ENCODE measurements around the gene LTA4H. TPM values are rescaled to one million over a fixed set of nuclear protein-coding genes. Genes with fewer than 3 reads are reported as not detected.
"Not testable (repeated sequence)": the region's sequence is repeated elsewhere in the genome, so short reads cannot be mapped to it uniquely, and the experiment has no call there.

LTA4H gene
- total RNA-seq, 1 donor from 2014 or later: 57.8 TPM

DNA sequence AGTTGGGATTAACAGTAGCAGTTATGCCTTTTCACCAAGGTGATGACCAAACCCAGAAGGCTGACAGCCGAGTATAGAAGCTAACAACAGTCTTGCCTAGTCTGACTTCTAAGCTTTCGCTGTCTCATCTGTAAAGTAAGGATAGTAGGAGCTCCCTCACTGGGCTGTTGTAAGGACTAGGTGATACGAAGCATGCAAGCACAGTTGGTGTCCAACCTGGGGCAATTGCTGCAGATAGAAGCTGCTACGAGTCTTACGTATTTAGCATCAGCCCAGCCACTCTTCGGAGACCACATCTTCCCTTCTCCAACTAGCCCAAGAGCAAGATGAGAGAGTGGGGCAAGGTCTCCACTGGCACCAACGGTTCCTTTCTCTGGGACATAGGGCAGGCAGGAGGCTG lies 45.3 kb downstream of the LTA4H start:
- DNase-seq (ENCODE audit: low spot score): no peak

GRCh38 chr12:95989504-95990123 lies 45.8 kb downstream of the LTA4H start:
- no peak for DNase-seq (ENCODE audit: low spot score)

- DNase-seq (ENCODE audit: low spot score): no peak
These were observed 46.7 kb downstream of the LTA4H start for GRCh38 chr12:95988506-95989275.

- no peak for DNase-seq (ENCODE audit: low spot score)
These were observed 48.5 kb downstream of the LTA4H start for GRCh38 chr12:95986635-95987570.

- DNase-seq (ENCODE audit: low spot score): no peak
These were observed 50.7 kb downstream of the LTA4H start for GRCh38 chr12:95984682-95985081.

GRCh38 chr12:95982602-95983001 lies 52.8 kb downstream of the LTA4H start:
- no peak for DNase-seq (ENCODE audit: low spot score)

DNA sequence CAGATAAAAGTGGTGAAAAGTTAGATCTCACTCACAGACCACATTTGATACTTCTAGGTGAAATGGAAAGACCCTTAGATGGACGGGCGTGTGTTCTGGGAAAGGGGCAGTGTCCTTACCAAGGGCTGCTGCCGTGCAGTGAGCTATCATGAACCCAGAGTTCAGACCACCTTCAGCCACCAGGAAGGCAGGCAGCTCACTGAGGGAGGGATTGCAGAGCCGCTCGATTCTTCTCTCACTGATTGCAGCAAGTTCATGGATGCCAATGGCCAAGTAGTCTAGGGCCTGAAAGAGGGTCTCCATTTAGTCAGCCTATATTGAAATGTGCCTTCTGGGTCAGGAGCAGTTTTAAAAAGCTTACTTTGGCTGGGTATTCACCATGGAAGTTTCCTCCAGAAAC lies 55.0 kb downstream of the LTA4H start:
- no peak for DNase-seq (ENCODE audit: low spot score)

- DNase-seq (ENCODE audit: low spot score): no peak
These were observed 56.6 kb downstream of the LTA4H start for GRCh38 chr12:95978774-95979173.

DNA sequence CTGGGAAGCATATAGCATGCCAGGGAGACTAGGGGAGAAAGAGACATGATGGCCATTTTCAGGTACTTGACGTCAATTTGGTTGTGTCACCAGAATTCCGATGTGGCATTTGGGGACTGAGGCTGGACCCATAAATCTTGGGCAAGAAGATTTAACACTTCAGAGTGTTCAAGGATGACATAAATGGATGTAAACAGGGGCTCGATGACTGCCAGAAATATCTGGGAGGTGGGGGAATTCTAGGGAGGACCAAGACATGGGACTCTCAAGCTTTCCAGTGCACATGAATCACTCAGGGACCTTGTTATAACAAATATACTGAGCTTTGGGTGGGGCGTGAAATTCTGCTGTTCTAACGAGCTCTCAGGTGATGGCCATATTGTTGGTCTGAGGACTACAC lies 57.0 kb downstream of the LTA4H start:
- DNase-seq (ENCODE audit: low spot score): no peak

- DNase-seq (ENCODE audit: low spot score): no peak
These were observed 57.6 kb downstream of the LTA4H start for GRCh38 chr12:95977764-95978305.

- no peak for DNase-seq (ENCODE audit: low spot score)
These were observed 59.0 kb downstream of the LTA4H start for GRCh38 chr12:95976416-95976832.

DNA sequence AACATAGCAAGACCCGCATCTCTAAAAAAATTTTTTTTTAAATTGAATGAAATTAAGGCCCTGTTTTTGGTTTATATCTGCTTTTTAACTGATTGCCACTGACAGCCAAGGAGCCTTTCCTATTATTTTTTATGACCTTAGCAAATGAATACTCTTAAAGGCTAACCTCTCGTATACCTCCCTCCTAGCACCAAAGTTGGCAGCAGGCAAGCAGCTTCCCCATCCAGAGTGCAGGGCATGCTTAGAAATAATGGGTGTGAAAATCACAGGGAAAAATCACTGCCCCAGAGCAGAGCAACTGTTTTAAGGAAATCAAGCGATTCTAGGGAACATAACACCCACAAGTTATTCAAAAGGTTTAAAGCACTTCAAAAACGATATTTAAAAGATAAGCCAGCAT lies 59.9 kb downstream of the LTA4H start:
- DNase-seq (ENCODE audit: low spot score): no peak

- DNase-seq (ENCODE audit: low spot score): no peak
These were observed 61.0 kb downstream of the LTA4H start for GRCh38 chr12:95974358-95974757.

GRCh38 chr12:95972832-95973456 lies 62.4 kb downstream of the LTA4H start:
- DNase-seq (ENCODE audit: low spot score): peak; percentile 20

GRCh38 chr12:95970905-95971304 lies 64.5 kb downstream of the LTA4H start:
- peak; percentile 24 for DNase-seq (ENCODE audit: low spot score)

- not testable (repeated sequence) for DNase-seq (ENCODE audit: low spot score)
These were observed 66.3 kb downstream of the LTA4H start for GRCh38 chr12:95969116-95969515.

GRCh38 chr12:95967301-95967700 lies 68.1 kb downstream of the LTA4H start:
- DNase-seq (ENCODE audit: low spot score): no peak

- no peak for DNase-seq (ENCODE audit: low spot score)
These were observed 69.0 kb downstream of the LTA4H start for GRCh38 chr12:95966287-95966870.

- no peak for DNase-seq (ENCODE audit: low spot score)
These were observed 72.3 kb downstream of the LTA4H start for GRCh38 chr12:95963096-95963495.

DNA sequence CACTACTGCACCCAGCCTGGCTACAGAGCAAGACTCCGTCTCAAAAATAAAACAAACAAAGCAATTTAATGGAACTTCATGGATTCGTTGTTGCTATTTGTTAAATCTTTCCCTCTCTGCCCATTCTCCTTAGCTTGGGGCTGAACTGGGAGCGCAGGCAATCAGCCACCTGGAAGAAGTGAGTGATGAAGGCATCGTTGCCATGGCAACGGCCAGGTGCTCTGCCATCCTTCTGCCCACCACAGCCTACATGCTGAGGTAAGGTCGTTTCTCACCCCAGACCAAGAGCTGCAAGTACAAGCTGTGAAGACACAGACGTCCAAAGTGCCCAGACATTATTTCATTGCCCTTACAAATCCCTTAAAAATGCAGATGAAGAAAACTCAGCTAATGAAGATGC lies 73.2 kb downstream of the LTA4H start:
- no peak for DNase-seq (ENCODE audit: low spot score)

DNA sequence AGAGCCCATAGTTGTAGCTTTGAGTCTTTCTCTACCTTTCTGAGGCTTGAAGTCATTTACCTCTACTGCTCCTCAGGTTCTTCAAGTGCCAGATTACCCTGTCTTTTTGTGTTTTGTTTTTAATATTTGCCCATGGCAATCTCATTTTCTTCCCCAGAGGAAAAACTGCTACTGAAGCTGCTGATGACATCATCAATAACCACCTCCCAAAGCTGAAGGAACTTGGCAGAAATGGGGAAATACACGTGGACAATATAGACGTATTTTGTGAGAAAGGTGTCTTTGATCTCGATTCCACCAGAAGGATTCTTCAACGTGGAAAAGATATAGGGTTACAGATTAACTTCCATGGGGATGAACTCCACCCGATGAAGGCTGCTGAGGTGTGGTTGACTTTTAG lies 75.1 kb downstream of the LTA4H start:
- DNase-seq (ENCODE audit: low spot score): no peak
